WTC11 (cell line): Measurements from ENCODE around the gene ERBB4. TPM values are rescaled to one million over a fixed set of nuclear protein-coding genes. Genes with fewer than 3 reads are reported as not detected.

Source experiments
- ATAC-seq: fragments of 200-7000 bp; cut with Tn5 transposase; 2 replicates; pipeline ENCODE4 v1.10.0; 2021; ENCODE audit warnings: mild to moderate bottlenecking, moderate library complexity
- CTCF ChIA-PET: fragments of 300-600 bp; sonication (Branson Sonifier 250); formaldehyde crosslinking; loops from one replicate; lab custom pipeline; 2021; ENCODE audit warnings: antibody characterized with exemption; lab: Charles Lee
- POLR2A ChIA-PET: fragments of 350-600 bp; sonication (Branson Sonifier 250); formaldehyde crosslinking; loops from one replicate; lab custom pipeline; 2021; ENCODE audit warnings: antibody characterized with exemption; lab: Charles Lee
- DNase-seq: peaks from one replicate; pipeline ENCODE4 v3.0.0; 2021; ENCODE audit warnings: low spot score
- H3K27ac Mint-ChIP-seq: 2 replicates; pipeline ENCODE4 v1.8.0; 2021; ENCODE audit warnings: mixed read lengths
- H3K27me3 Mint-ChIP-seq: 2 replicates; pipeline ENCODE4 v1.8.0; 2021; ENCODE audit warnings: low read depth, mild to moderate bottlenecking, moderate library complexity, mixed read lengths
- H3K36me3 Mint-ChIP-seq: 2 replicates; pipeline ENCODE4 v1.8.0; 2021; ENCODE audit warnings: mixed read lengths
- H3K4me1 Mint-ChIP-seq: 2 replicates; pipeline ENCODE4 v1.8.0; 2022; ENCODE audit warnings: mixed read lengths
- H3K4me3 Mint-ChIP-seq: 2 replicates; pipeline ENCODE4 v1.8.0; 2021; ENCODE audit warnings: mild to moderate bottlenecking, moderate library complexity, mixed read lengths
- H3K9me3 Mint-ChIP-seq: 2 replicates; pipeline ENCODE4 v1.8.0; 2021; ENCODE audit warnings: mixed read lengths
- ARID4B ChIP-seq: sonication (generic); formaldehyde crosslinking; IDR thresholded peaks from 2 replicates; pipeline ENCODE4 v1.8.0; 2023; ENCODE audit warnings: missing genetic modification reagents, mild to moderate bottlenecking, borderline replicate concordance
- ATF1 ChIP-seq: sonication (generic); formaldehyde crosslinking; IDR thresholded peaks from 2 replicates; pipeline ENCODE4 v1.8.1; 2023; ENCODE audit warnings: mild to moderate bottlenecking, moderate library complexity, missing genetic modification reagents
- ATF6 ChIP-seq: sonication (generic); formaldehyde crosslinking; IDR thresholded peaks from 2 replicates; pipeline ENCODE4 v1.8.1; 2023; ENCODE audit warnings: mild to moderate bottlenecking, missing genetic modification reagents
- EMX1 ChIP-seq: fragments of 250-450 bp; sonication (Bioruptor Pico); IDR thresholded peaks from 2 replicates; pipeline ENCODE4 v1.8.0; 2021; ENCODE audit warnings: mild to moderate bottlenecking
- ESRRA ChIP-seq: sonication (generic); formaldehyde crosslinking; IDR thresholded peaks from 2 replicates; pipeline ENCODE4 v1.8.1; 2022; ENCODE audit warnings: mild to moderate bottlenecking, missing genetic modification reagents, borderline replicate concordance
- ETV6 ChIP-seq: sonication (generic); formaldehyde crosslinking; IDR thresholded peaks from 2 replicates; pipeline ENCODE4 v1.8.1; 2022; ENCODE audit warnings: mild to moderate bottlenecking, missing genetic modification reagents
- FOXJ3 ChIP-seq: sonication (generic); formaldehyde crosslinking; IDR thresholded peaks from 2 replicates; pipeline ENCODE4 v1.9.0; 2021; ENCODE audit warnings: missing genetic modification reagents, mild to moderate bottlenecking, borderline replicate concordance
- GTF2I ChIP-seq: fragments of 250-450 bp; sonication (Bioruptor Pico); conservative IDR thresholded peaks from 2 replicates; pipeline ENCODE4 v1.4.0; 2021; ENCODE audit warnings: mild to moderate bottlenecking
- JAZF1 ChIP-seq: fragments of 250-450 bp; sonication (Bioruptor Pico); IDR thresholded peaks from 2 replicates; pipeline ENCODE4 v1.9.0; 2021; ENCODE audit warnings: moderate library complexity, mild to moderate bottlenecking, inconsistent platforms
- JUN ChIP-seq: sonication (generic); formaldehyde crosslinking; IDR thresholded peaks from 2 replicates; pipeline ENCODE4 v1.8.0; 2023; ENCODE audit warnings: mild to moderate bottlenecking, missing genetic modification reagents
- PRDM15 ChIP-seq: sonication (generic); formaldehyde crosslinking; IDR thresholded peaks from 2 replicates; pipeline ENCODE4 v1.8.0; 2022; ENCODE audit warnings: missing genetic modification reagents
- SMAD4 ChIP-seq: sonication (generic); formaldehyde crosslinking; IDR thresholded peaks from 2 replicates; pipeline ENCODE4 v1.8.0; 2022; ENCODE audit warnings: mild to moderate bottlenecking, missing genetic modification reagents
- SP1 ChIP-seq: sonication (generic); formaldehyde crosslinking; conservative IDR thresholded peaks from 2 replicates; pipeline ENCODE4 v1.8.1; 2022; ENCODE audit warnings: missing genetic modification reagents
- TCF7 ChIP-seq: sonication (generic); formaldehyde crosslinking; IDR thresholded peaks from 2 replicates; pipeline ENCODE4 v1.8.0; 2022; ENCODE audit warnings: mild to moderate bottlenecking, low read depth, missing genetic modification reagents, moderate library complexity
- TP53 ChIP-seq: sonication (generic); formaldehyde crosslinking; IDR thresholded peaks from 2 replicates; pipeline ENCODE4 v1.8.1; 2023; ENCODE audit warnings: mild to moderate bottlenecking, missing genetic modification reagents
- USF1 ChIP-seq: sonication (generic); formaldehyde crosslinking; IDR thresholded peaks from 2 replicates; pipeline ENCODE4 v1.8.0; 2022; ENCODE audit warnings: mild to moderate bottlenecking, missing genetic modification reagents
- ZBTB43 ChIP-seq: sonication (generic); formaldehyde crosslinking; IDR thresholded peaks from 2 replicates; pipeline ENCODE4 v1.8.1; 2023; ENCODE audit warnings: mild to moderate bottlenecking, missing genetic modification reagents
- total RNA-seq: library from RNA; stranded (reverse); gene quantifications from 3 replicates; pipeline ENCODE4 v1.2.3, GENCODE V29; 2021
- TF ChIP-seq, protein P1 (sequence below): sonication (generic); formaldehyde crosslinking; IDR thresholded peaks from 2 replicates; pipeline ENCODE4 v1.8.1; 2023; ENCODE audit warnings: mild to moderate bottlenecking, missing genetic modification reagents, moderate library complexity

Gene ERBB4
- total RNA-seq, 1 experiment from 2014 or later = 1.6 TPM

- TF ChIP-seq EMX1 (CRISPR knock-in tag) (no peak), ATF6 (CRISPR knock-in tag) (no peak), TCF7 (CRISPR knock-in tag) (no peak), ATF1 (no peak), SMAD4 (CRISPR knock-in tag) (no peak), ZBTB43 (CRISPR knock-in tag) (no peak), USF1 (no peak), PRDM15 (CRISPR knock-in tag) (no peak)
These were observed 414.0 kb downstream of the ERBB4 start (continued) for GRCh38 chr2:212124598-212124997.

- Mint-ChIP-seq H3K4me3 (no peak overlapping the region), H3K27ac (no peak overlapping the region), H3K9me3 (no peaks in the 10 kb centered on the region), H3K27me3 (no peaks in the 10 kb centered on the region), H3K36me3 (no peaks in the 10 kb centered on the region), H3K4me1 (peaks cover 18% of the 10 kb centered on the region)
- ChIA-PET POLR2A (no interaction called here), CTCF (no interaction called here)
- no peak for DNase-seq
- no peak for ATAC-seq
- no peak for TF ChIP-seq SP1
- TF ChIP-seq FOXJ3 (CRISPR knock-in tag) = no peak
- TF ChIP-seq JUN (CRISPR knock-in tag) = no peak
These were observed 419.0 kb downstream of the ERBB4 start for GRCh38 chr2:212119591-212119990.

GRCh38 chr2:212117926-212118325, 420.7 kb downstream of the ERBB4 start:
- H3K27ac Mint-ChIP-seq = peak overlapping the region; percentile 74
- DNase-seq = no peak
- H3K4me3 Mint-ChIP-seq = no peak overlapping the region
- CTCF ChIA-PET = no interaction called here
- POLR2A ChIA-PET = no interaction called here
- H3K4me1 Mint-ChIP-seq = peaks cover 18% of the 10 kb centered on the region
- H3K27me3 Mint-ChIP-seq = no peaks in the 10 kb centered on the region
- ATAC-seq = no peak
- H3K36me3 Mint-ChIP-seq = peaks cover 1% of the 10 kb centered on the region; the same call in 1 of the 2 replicates
- H3K9me3 Mint-ChIP-seq = peaks cover 2% of the 10 kb centered on the region
- TF ChIP-seq, protein P1, sequence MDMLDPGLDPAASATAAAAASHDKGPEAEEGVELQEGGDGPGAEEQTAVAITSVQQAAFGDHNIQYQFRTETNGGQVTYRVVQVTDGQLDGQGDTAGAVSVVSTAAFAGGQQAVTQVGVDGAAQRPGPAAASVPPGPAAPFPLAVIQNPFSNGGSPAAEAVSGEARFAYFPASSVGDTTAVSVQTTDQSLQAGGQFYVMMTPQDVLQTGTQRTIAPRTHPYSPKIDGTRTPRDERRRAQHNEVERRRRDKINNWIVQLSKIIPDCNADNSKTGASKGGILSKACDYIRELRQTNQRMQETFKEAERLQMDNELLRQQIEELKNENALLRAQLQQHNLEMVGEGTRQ (CRISPR knock-in tag) = 0 out of 2 replicates have a peak, but pooled peaks have one; percentile 26
- TF ChIP-seq ESRRA (CRISPR knock-in tag) = no peak

GRCh38 chr2:212114489-212114888, 424.1 kb downstream of the ERBB4 start:
- peaks cover 4% of the 10 kb centered on the region for H3K9me3 Mint-ChIP-seq
- no peaks in the 10 kb centered on the region for H3K27me3 Mint-ChIP-seq
- no peak overlapping the region for H3K4me3 Mint-ChIP-seq
- ChIA-PET POLR2A (no interaction called here), CTCF (no interaction called here)
- no peak overlapping the region for H3K27ac Mint-ChIP-seq
- ATAC-seq = no peak
- H3K4me1 Mint-ChIP-seq = peaks cover 38% of the 10 kb centered on the region
- H3K36me3 Mint-ChIP-seq = peaks cover 3% of the 10 kb centered on the region; the same call in 1 of the 2 replicates
- no peak for DNase-seq
- TF ChIP-seq, protein P1 (CRISPR knock-in tag) = no peak
- TF ChIP-seq ETV6 (no peak), GTF2I (CRISPR knock-in tag) (no peak), TP53 (CRISPR knock-in tag) (no peak), ARID4B (CRISPR knock-in tag) (no peak), JAZF1 (CRISPR knock-in tag) (no peak)
